ENCODE results near the gene TMEM219. TPM values are rescaled to one million over a fixed set of nuclear protein-coding genes. Genes with fewer than 3 reads are reported as not detected.

Gene TMEM219
- polyA plus RNA-seq, 1 of the 3 experiments (the other 2 are of a cell fraction) = 101 TPM

GRCh38 chr16:29922326-29922725, 39.6 kb upstream of the TMEM219 start:
- Histone ChIP-seq H3K9ac (no peak overlapping the region), H3F3A (replicated peaks; ENCODE audit: insufficient read depth) (peaks cover 8% of the 10 kb centered on the region), H3K9me3 (no peaks in the 10 kb centered on the region), H3K79me2 (ENCODE audit: insufficient read depth) (peaks cover 83% of the 10 kb centered on the region), H3K4me3 (ENCODE audit: low read depth in 2 of 2, low read length in 1 of 2) (no peak overlapping the region), H3K4me2 (no peak overlapping the region), H4K20me1 (ENCODE audit: insufficient read depth) (no peaks in the 10 kb centered on the region; the same call in 1 of the 2 replicates), H3K27me3 (ENCODE audit: insufficient read depth) (no peaks in the 10 kb centered on the region), H3K27ac (ENCODE audit: low read depth in 2 of 2, low read length in 1 of 2) (no peak overlapping the region), H3K4me1 (ENCODE audit: control insufficient read depth in 1 of 2, insufficient read depth in 2 of 2, low read depth in 1 of 2, low read length in 1 of 2) (peaks cover 14 to 15% of the 10 kb centered on the region in 2 experiments; a peak in 3 of 4 replicates), H3K36me3 (replicated peaks in 1 of 2; ENCODE audit: control insufficient read depth in 1 of 2, insufficient read depth in 2 of 2, low read length in 1 of 2) (peaks cover 30 to 32% of the 10 kb centered on the region in 2 experiments), H3K9me2 (no peaks in the 10 kb centered on the region), H2AFZ (ENCODE audit: low read depth) (no peak overlapping the region)
- 89% methylated on average over 2 of the region's 2 CpGs for WGBS (ENCODE audit: low lambda C conversion rate)
- no peak for DNase-seq
- TF ChIP-seq EZH2phosphoT487 (IDR thresholded peaks at IDR 0.05; ENCODE audit: borderline replicate concordance, low read depth) = no peak
- TF ChIP-seq MXI1 (IDR thresholded peaks at IDR 0.05; ENCODE audit: low read depth, low read length) = no peak
- TF ChIP-seq GATA2 (CRISPR knock-in tag; IDR thresholded peaks at IDR 0.05) = no peak
- TF ChIP-seq SIN3A (IDR thresholded peaks at IDR 0.05; ENCODE audit: borderline replicate concordance, low read depth, low read length) = no peak
- TF ChIP-seq NFIC (IDR thresholded peaks at IDR 0.05; ENCODE audit: borderline replicate concordance) = no peak
- no peak for TF ChIP-seq EP300 (IDR thresholded peaks at IDR 0.05; ENCODE audit: borderline replicate concordance in 1 of 2, low read depth in 1 of 2, low read length in 1 of 2)
- TF ChIP-seq RAD21 (IDR thresholded peaks at IDR 0.05; ENCODE audit: low read length) = no peak
- TF ChIP-seq RCOR1 (IDR thresholded peaks at IDR 0.05; ENCODE audit: low read length) = no peak
- TF ChIP-seq SMC3 (IDR thresholded peaks at IDR 0.05; ENCODE audit: low read depth, low read length) = no peak
- TF ChIP-seq YY1 (IDR thresholded peaks at IDR 0.05; ENCODE audit: low read depth) = no peak
- no peak for TF ChIP-seq NRF1 (IDR thresholded peaks at IDR 0.05; ENCODE audit: low read depth, low read length)
- TF ChIP-seq POLR2AphosphoS5 (IDR thresholded peaks at IDR 0.05; ENCODE audit: low read depth, low read length) = no peak
- no peak for TF ChIP-seq TEAD4 (IDR thresholded peaks at IDR 0.05; ENCODE audit: borderline replicate concordance, insufficient read depth)
- no peak for TF ChIP-seq REST (IDR thresholded peaks at IDR 0.05; ENCODE audit: low read depth, low read length)
- no peak for TF ChIP-seq CTCF (IDR thresholded peaks at IDR 0.05)
- ChIA-PET CTCF (interaction anchor here (0.6 to 1.6 kb wide), 5 partner anchors 9 to 110 kb away, joined by 3 to 5 read pairs (median 4); no protein-coding TSS in a partner anchor), POLR2A (no interaction called here)

All from SK-N-SH (cell line).